DOHH2 (cell line): ENCODE results near the gene KNSTRN.

Experiments used
- H3F3A ChIP-seq: fragments of 200-600 bp; sonication (generic), shearing (Covaris generic); 2 replicates; pipeline ENCODE4 v1.6.0; 2016; ENCODE audit warnings: antibody characterized with exemption, mild to moderate bottlenecking; ENCODE audit not compliant: control insufficient read depth, insufficient read depth
- H3K27ac ChIP-seq: fragments of 200-600 bp; sonication (generic); 2 replicates; pipeline ENCODE4 v1.5.1; 2014; ENCODE audit warnings: low read depth, mild to moderate bottlenecking, low read length, moderate library complexity
- H3K27me3 ChIP-seq: fragments of 200-600 bp; sonication (generic); 2 replicates; pipeline ENCODE4 v1.6.1; 2014; ENCODE audit warnings: mild to moderate bottlenecking, low read length, mixed read lengths; ENCODE audit not compliant: control insufficient read depth
- H3K36me3 ChIP-seq: fragments of 200-600 bp; sonication (generic); 2 replicates; pipeline ENCODE4 v1.6.1; 2014; ENCODE audit warnings: mild to moderate bottlenecking, low read length, moderate library complexity, mixed read lengths; ENCODE audit not compliant: control insufficient read depth
- H3K4me1 ChIP-seq: fragments of 200-600 bp; sonication (generic); 2 replicates; pipeline ENCODE4 v1.6.1; 2014; ENCODE audit warnings: mild to moderate bottlenecking, low read length, mixed read lengths; ENCODE audit not compliant: control insufficient read depth
- H3K4me2 ChIP-seq: fragments of 200-600 bp; sonication (generic); 2 replicates; pipeline ENCODE4 v1.6.0; 2014; ENCODE audit warnings: mild to moderate bottlenecking, low read length, moderate library complexity
- H3K4me3 ChIP-seq: fragments of 200-600 bp; sonication (generic); 2 replicates; pipeline ENCODE4 v1.5.1; 2014; ENCODE audit warnings: mild to moderate bottlenecking, low read length, mixed read lengths
- H3K79me2 ChIP-seq: fragments of 200-600 bp; sonication (generic); 2 replicates; pipeline ENCODE4 v1.6.1; 2014; ENCODE audit warnings: mild to moderate bottlenecking, low read length, mixed read lengths; ENCODE audit not compliant: control insufficient read depth
- H3K9me2 ChIP-seq: fragments of 200-600 bp; sonication (generic); replicated peaks from 2 replicates; pipeline ENCODE4 v1.6.1; 2014; ENCODE audit warnings: mild to moderate bottlenecking, low read length, mixed read lengths; ENCODE audit not compliant: control insufficient read depth
- H3K9me3 ChIP-seq: fragments of 200-600 bp; sonication (generic); 2 replicates; pipeline ENCODE4 v1.6.1; 2014; ENCODE audit warnings: antibody characterized with exemption, low read length, mixed read lengths; ENCODE audit not compliant: control insufficient read depth, insufficient read depth
- H4K20me1 ChIP-seq: fragments of 200-600 bp; sonication (generic); 2 replicates; pipeline ENCODE4 v1.6.0; 2014; ENCODE audit warnings: low read depth, mild to moderate bottlenecking, antibody characterized with exemption, low read length, moderate library complexity; ENCODE audit not compliant: control insufficient read depth, insufficient read depth
- EZH2phosphoT487 ChIP-seq: fragments of 200-600 bp; sonication (generic); IDR thresholded peaks from 2 replicates; pipeline ENCODE4 v1.6.1; 2017; ENCODE audit warnings: borderline replicate concordance, mild to moderate bottlenecking, antibody characterized with exemption, low read length, moderate library complexity, mixed read lengths
- TF ChIP-seq, protein P1 (sequence below): fragments of 200-600 bp; sonication (generic); IDR thresholded peaks from one replicate; pipeline ENCODE4 v1.5.1; 2014; ENCODE audit warnings: antibody characterized with exemption, mild to moderate bottlenecking, low read depth, low read length; ENCODE audit not compliant: poor library complexity, severe bottlenecking

KNSTRN gene

DNA sequence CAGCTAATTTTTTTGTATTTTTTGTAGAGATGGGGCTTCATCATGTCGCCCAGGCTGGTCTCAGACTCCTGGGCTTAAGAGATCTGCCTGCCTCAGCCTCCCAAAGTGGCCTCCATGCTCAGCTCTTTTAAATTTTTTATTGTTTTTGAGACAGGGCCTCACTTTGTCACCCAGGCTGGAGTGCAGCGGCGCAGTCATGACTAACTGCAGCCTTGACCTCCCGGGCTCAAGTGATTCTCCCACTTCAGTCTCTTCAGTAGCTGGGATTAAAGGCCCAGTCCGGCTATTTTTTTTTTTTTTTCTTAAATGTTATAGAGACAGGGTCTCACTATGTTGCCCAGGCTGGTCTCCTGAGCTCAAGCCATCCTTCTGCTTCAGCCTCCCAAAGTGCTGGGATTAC, 43.2 kb downstream of the KNSTRN start:
- no peak overlapping the region for H3K27ac ChIP-seq

DNA sequence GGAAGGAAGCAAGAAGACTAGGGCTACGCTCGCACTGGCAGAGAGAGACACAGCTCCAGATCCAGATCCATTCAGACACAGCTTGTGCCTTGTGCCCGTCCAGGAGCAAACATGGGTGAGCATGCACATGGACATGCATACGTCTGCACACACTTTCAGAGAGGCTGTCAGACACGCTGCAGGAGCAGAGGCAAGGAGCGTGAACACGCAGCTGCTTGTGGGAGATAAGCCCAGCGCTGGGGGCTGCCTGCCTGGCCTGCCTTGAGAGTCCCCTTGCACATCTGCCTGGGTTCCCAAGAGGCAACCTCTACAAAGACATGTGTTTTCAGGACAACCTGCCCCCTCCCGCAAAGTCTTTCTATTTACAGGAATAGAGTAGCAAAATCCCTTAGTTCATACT, 44.7 kb downstream of the KNSTRN start:
- Histone ChIP-seq H3K79me2 (no peaks in the 10 kb centered on the region), H3K4me1 (no peaks in the 10 kb centered on the region), H3F3A (no peaks in the 10 kb centered on the region), H3K9me2 (no peaks in the 10 kb centered on the region), H3K27me3 (peaks cover 15% of the 10 kb centered on the region), H3K36me3 (no peaks in the 10 kb centered on the region), H3K4me3 (no peak overlapping the region), H3K4me2 (no peak overlapping the region), H4K20me1 (no peaks in the 10 kb centered on the region), H3K27ac (no peak overlapping the region), H3K9me3 (no peaks in the 10 kb centered on the region)
- TF ChIP-seq, protein P1, sequence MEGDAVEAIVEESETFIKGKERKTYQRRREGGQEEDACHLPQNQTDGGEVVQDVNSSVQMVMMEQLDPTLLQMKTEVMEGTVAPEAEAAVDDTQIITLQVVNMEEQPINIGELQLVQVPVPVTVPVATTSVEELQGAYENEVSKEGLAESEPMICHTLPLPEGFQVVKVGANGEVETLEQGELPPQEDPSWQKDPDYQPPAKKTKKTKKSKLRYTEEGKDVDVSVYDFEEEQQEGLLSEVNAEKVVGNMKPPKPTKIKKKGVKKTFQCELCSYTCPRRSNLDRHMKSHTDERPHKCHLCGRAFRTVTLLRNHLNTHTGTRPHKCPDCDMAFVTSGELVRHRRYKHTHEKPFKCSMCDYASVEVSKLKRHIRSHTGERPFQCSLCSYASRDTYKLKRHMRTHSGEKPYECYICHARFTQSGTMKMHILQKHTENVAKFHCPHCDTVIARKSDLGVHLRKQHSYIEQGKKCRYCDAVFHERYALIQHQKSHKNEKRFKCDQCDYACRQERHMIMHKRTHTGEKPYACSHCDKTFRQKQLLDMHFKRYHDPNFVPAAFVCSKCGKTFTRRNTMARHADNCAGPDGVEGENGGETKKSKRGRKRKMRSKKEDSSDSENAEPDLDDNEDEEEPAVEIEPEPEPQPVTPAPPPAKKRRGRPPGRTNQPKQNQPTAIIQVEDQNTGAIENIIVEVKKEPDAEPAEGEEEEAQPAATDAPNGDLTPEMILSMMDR: no peak
- TF ChIP-seq EZH2phosphoT487: no peak

More for the DNA sequence above, 43.2 kb downstream of the KNSTRN start:
- Histone ChIP-seq H4K20me1 (no peaks in the 10 kb centered on the region), H3K4me3 (no peak overlapping the region), H3K27me3 (peaks cover 16% of the 10 kb centered on the region), H3K4me2 (no peak overlapping the region), H3K36me3 (no peaks in the 10 kb centered on the region), H3K79me2 (no peaks in the 10 kb centered on the region), H3K9me3 (no peaks in the 10 kb centered on the region), H3K4me1 (peaks cover 3% of the 10 kb centered on the region; the same call in 1 of the 2 replicates), H3K9me2 (no peaks in the 10 kb centered on the region), H3F3A (no peaks in the 10 kb centered on the region)
- TF ChIP-seq EZH2phosphoT487: no peak
- TF ChIP-seq, protein P1: no peak

DNA sequence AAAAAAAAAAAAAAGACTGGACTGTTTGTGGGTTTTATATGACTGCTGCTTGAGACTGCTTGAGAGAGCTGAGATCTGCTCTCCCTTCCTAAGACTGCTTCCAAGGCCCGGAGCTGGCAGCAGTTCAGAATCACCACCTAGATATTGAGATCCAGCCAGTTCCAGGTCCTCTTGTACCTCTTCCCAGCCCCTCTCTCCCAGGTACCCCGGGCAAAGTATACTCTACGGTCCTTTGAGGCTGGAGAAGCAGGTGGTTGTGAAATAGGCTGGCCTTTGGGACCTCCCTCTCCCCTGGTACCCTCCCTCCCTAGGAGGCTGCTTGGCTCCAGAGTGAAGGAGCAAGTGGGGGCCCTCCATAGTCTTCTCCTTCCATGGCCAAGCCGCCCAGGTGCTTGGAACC, 45.7 kb downstream of the KNSTRN start:
- Histone ChIP-seq H3K27ac (no peak overlapping the region), H4K20me1 (no peaks in the 10 kb centered on the region)

DNA sequence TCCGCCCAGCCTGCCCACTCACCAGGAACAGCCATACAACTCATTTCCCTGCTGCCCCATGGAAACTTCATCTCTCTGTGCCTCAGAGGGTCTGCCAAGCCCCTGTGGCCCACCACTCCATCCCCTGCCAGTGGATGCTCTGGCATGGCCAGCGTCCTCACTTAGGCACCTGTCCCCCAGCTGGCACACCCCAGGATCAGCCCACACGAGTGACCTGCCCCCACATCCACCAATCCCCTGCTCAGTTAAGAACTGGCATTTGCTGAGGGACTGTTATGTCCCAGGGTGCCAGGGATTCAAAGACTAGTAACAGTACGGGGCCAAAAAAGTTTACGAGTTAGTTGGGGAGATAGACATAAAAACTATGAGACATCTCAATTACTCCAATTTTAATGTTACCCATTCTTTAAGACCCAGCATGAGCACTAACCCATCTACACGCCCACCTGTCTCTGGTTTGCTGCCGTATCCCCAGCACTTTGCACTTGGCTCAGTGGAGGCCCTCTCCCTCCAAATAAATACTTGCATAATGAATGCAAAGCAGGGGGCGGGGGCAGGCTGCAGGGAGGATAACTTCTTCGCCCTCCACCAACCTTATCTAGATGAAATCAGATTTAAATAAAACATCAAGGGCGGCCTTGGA, 46.7 kb downstream of the KNSTRN start:
- H3K27ac ChIP-seq: no peak overlapping the region
- TF ChIP-seq, protein P1: no peak
- no peak for TF ChIP-seq EZH2phosphoT487

More for the DNA sequence above, 45.7 kb downstream of the KNSTRN start:
- Histone ChIP-seq H3F3A (no peaks in the 10 kb centered on the region), H3K36me3 (no peaks in the 10 kb centered on the region), H3K9me3 (no peaks in the 10 kb centered on the region), H3K27me3 (peaks cover 24% of the 10 kb centered on the region), H3K4me2 (no peak overlapping the region), H3K4me1 (no peaks in the 10 kb centered on the region), H3K4me3 (no peak overlapping the region), H3K79me2 (no peaks in the 10 kb centered on the region), H3K9me2 (no peaks in the 10 kb centered on the region)
- TF ChIP-seq EZH2phosphoT487: no peak

More for the DNA sequence above, 46.7 kb downstream of the KNSTRN start:
- Histone ChIP-seq H3K4me3 (no peak overlapping the region), H3K9me3 (no peaks in the 10 kb centered on the region), H3K4me2 (no peak overlapping the region), H3K27me3 (peaks cover 33% of the 10 kb centered on the region), H3K36me3 (no peaks in the 10 kb centered on the region), H3F3A (no peaks in the 10 kb centered on the region), H3K4me1 (no peaks in the 10 kb centered on the region), H3K79me2 (no peaks in the 10 kb centered on the region), H4K20me1 (no peaks in the 10 kb centered on the region), H3K9me2 (no peaks in the 10 kb centered on the region)
